ENCODE data around the gene PACC1. TPM values are rescaled to one million over a fixed set of nuclear protein-coding genes. Genes with fewer than 3 reads are reported as not detected.

The PACC1 gene
- total and polyA plus RNA-seq, 10 of the 15 experiments (the other 5 are each of a cell fraction or from before 2014, with no cell fraction given), result 16.1 to 29.7 (median 19.3) TPM

DNA sequence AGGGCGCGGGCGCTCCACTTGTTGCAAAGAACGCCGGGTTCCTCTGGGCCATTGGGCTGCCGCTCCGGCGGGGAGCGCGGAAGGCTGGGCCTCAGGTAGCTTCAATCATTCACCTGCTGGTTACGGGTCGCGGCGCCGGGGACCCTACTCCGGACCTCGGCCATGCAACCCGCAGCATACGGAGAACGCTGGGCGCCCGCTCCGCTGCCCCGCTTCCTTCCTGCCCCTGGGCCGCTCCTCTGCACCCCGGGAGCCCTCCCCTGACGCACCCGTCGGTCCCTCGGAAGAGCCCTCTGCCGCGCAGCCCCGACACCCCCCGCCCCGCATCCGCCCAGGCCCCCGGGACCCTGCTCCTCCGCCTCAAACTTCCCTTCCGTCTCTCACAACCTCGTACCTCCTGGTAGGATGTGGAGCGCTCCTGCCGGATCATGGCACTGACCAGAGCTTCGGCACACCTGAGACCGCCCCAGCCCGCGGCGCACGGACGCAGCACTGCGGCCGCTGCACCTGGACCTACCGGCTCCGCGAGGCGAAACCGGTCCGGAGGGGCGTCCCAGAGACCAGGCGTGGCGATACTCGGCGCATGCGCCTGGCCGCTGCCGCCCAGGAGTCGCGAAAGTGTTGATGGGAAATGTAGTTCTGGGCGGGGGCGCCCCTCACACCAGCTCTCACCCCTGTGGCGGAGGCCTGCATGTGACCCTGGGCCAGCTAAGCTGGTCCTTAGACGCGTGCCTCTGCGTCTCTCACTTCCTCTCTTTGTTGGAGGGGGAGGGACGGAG lies at the start of gene PACC1 (continued):
- TF ChIP-seq, protein P1, sequence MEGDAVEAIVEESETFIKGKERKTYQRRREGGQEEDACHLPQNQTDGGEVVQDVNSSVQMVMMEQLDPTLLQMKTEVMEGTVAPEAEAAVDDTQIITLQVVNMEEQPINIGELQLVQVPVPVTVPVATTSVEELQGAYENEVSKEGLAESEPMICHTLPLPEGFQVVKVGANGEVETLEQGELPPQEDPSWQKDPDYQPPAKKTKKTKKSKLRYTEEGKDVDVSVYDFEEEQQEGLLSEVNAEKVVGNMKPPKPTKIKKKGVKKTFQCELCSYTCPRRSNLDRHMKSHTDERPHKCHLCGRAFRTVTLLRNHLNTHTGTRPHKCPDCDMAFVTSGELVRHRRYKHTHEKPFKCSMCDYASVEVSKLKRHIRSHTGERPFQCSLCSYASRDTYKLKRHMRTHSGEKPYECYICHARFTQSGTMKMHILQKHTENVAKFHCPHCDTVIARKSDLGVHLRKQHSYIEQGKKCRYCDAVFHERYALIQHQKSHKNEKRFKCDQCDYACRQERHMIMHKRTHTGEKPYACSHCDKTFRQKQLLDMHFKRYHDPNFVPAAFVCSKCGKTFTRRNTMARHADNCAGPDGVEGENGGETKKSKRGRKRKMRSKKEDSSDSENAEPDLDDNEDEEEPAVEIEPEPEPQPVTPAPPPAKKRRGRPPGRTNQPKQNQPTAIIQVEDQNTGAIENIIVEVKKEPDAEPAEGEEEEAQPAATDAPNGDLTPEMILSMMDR (IDR thresholded peaks at IDR 0.05 in 2 of 3, conservative IDR thresholded peaks at IDR 0.05 in 1 of 3; ENCODE audit: control insufficient read depth in 2 of 3, extremely low read depth in 1 of 3, insufficient read depth in 1 of 3, low read depth in 3 of 3, low read length in 3 of 3), result no peak
- TF ChIP-seq MYB (IDR thresholded peaks at IDR 0.05; ENCODE audit: borderline replicate concordance, low read depth, low read length) (no peak), EGR1 (IDR thresholded peaks at IDR 0.05; ENCODE audit: borderline replicate concordance in 1 of 2, low read depth in 2 of 2, low read length in 2 of 2) (no peak), ZNF274 (IDR thresholded peaks at IDR 0.05; ENCODE audit: insufficient read depth, insufficient read length) (no peak), CHD1 (IDR thresholded peaks at IDR 0.05; ENCODE audit: low read depth, low read length) (no peak), MEF2A (IDR thresholded peaks at IDR 0.05; ENCODE audit: insufficient read depth, low read depth, low read length) (0 out of 2 replicates have a peak, but pooled peaks have one; percentile 59), ASH2L (IDR thresholded peaks at IDR 0.05; ENCODE audit: borderline replicate concordance, low read depth) (no peak), CBX5 (IDR thresholded peaks at IDR 0.05; ENCODE audit: low read depth) (0 out of 2 replicates have a peak, but pooled peaks have one; percentile 56), TBL1XR1 (IDR thresholded peaks at IDR 0.05; ENCODE audit: low read depth, low read length) (0 out of 2 replicates have a peak, but pooled peaks have one; percentile 38), TAF1 (IDR thresholded peaks at IDR 0.05; ENCODE audit: borderline replicate concordance, low read depth, low read length) (peak; percentile 47; the same call in 1 of the 2 replicates), EP300 (IDR thresholded peaks at IDR 0.05; ENCODE audit: borderline replicate concordance in 1 of 2, control insufficient read depth in 1 of 2, low read depth in 2 of 2, low read length in 2 of 2) (peak in 1 of 2 experiments; percentile 88; a peak in 3 of 4 replicates)
- TF ChIP-seq, protein P2, sequence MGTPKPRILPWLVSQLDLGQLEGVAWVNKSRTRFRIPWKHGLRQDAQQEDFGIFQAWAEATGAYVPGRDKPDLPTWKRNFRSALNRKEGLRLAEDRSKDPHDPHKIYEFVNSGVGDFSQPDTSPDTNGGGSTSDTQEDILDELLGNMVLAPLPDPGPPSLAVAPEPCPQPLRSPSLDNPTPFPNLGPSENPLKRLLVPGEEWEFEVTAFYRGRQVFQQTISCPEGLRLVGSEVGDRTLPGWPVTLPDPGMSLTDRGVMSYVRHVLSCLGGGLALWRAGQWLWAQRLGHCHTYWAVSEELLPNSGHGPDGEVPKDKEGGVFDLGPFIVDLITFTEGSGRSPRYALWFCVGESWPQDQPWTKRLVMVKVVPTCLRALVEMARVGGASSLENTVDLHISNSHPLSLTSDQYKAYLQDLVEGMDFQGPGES (IDR thresholded peaks at IDR 0.05), result no peak
